Fibroblast of lung (primary cell): Measurements from ENCODE around the gene TNNT3.

Experiments used
- CTCF ChIP-seq, 2 donors: IDR thresholded peaks in 1 of 2; conservative IDR thresholded peaks in 1 of 2; 1 replicate in 1 of 2; 2 replicates in 1 of 2; pipeline ENCODE4 v1.5.1; 2011 to 2012; ENCODE audit warnings: low read length in 2 of 2, control low read depth in 1 of 2, inconsistent platforms in 1 of 2, low read depth in 1 of 2, mild to moderate bottlenecking in 1 of 2
- EZH2 ChIP-seq: IDR thresholded peaks from 2 replicates; pipeline ENCODE4 v1.5.1; 2012; ENCODE audit warnings: low read length, control low read depth, mild to moderate bottlenecking; ENCODE audit errors: missing control alignments

- TF ChIP-seq CTCF (conservative IDR thresholded peaks at IDR 0.05 in 1 of 2, IDR thresholded peaks at IDR 0.05 in 1 of 2; ENCODE audit: low read depth in 1 of 2, low read length in 2 of 2) (no peak), EZH2 (no peak)
These were observed 49.2 kb upstream of the TNNT3 start for GRCh38 chr11:1870326-1870696.
